ENCODE results near the gene NBL1.

- TF ChIP-seq EZH2 (IDR thresholded peaks at IDR 0.05): no peak
- no peak for TF ChIP-seq FOXP2 (optimal IDR thresholded peaks at IDR 0.05; ENCODE audit: control extremely low read depth, extremely low read length, insufficient read depth)
Observed at GRCh38 chr1:19662313-19662712, 18.2 kb downstream of the NBL1 start.

Measured in SK-N-MC (cell line).